Heart right ventricle (tissue), 16 donors: Measurements from ENCODE around the gene C16orf78. TPM values are rescaled to one million over a fixed set of nuclear protein-coding genes. Genes with fewer than 3 reads are reported as not detected.

ENCODE experiments used
- ATAC-seq, 8 donors: fragments of 200-7000 bp; cut with Tn5 transposase; one replicate each; pipeline ENCODE4 v1.9.1; 2020; ENCODE audit warnings: mild to moderate bottlenecking in 8 of 8, moderate library complexity in 8 of 8, moderate number of reproducible peaks in 1 of 8
- DNase-seq, 2 donors: peaks; one replicate each; pipeline ENCODE4 v3.0.0-alpha.2; 2020
- H3K27ac ChIP-seq, 10 donors: fragments of 200-600 bp; sonication (generic) in 2 of 10; one replicate each; pipeline versions ENCODE4 v1.5.0 to v1.8.0; 2020 to 2022; ENCODE audit warnings: mild to moderate bottlenecking in 3 of 10
- H3K27me3 ChIP-seq, 7 donors: fragments of 200-600 bp; one replicate each; pipeline ENCODE4 v1.8.0; 2021 to 2022; ENCODE audit warnings: mild to moderate bottlenecking in 2 of 7
- H3K36me3 ChIP-seq, 9 donors: fragments of 200-600 bp; sonication (generic) in 1 of 9; one replicate each; pipeline versions ENCODE4 v1.5.0 to v1.8.0; 2020 to 2022; ENCODE audit warnings: mild to moderate bottlenecking in 2 of 9
- H3K4me1 ChIP-seq, 9 donors: fragments of 200-600 bp; sonication (generic) in 1 of 9; one replicate each; pipeline versions ENCODE4 v1.5.0 to v1.8.0; 2020 to 2022; ENCODE audit warnings: mild to moderate bottlenecking in 4 of 9
- H3K4me3 ChIP-seq, 10 donors: fragments of 200-600 bp; sonication (generic) in 2 of 10; one replicate each; pipeline versions ENCODE4 v1.5.0 to v1.8.0; 2020 to 2022; ENCODE audit warnings: mild to moderate bottlenecking in 7 of 10, moderate library complexity in 2 of 10
- H3K9me3 ChIP-seq, 11 donors: fragments of 200-600 bp in 10 of 11; sonication (generic) in 2 of 11; one replicate each; pipeline versions ENCODE4 v1.5.0 to v1.8.0; 2013 to 2022; ENCODE audit warnings: mild to moderate bottlenecking in 2 of 11, control low read depth in 1 of 11, moderate library complexity in 1 of 11
- WGBS, 2 donors: extraction: QIAGEN DNeasy Blood & Tissue Kit; methylation state at CpG; one replicate each; pipeline ENCODE4 v1.1.7; 2013; ENCODE audit warnings: inconsistent platforms in 1 of 2; 5-methylcytosine and 5-hydroxymethylcytosine counted together
- intact Hi-C, 10 donors: fragments of 100-400 bp; cut with DNase I; formaldehyde crosslinking; loops; one replicate each; pipeline versions ENCODE4 v1.11.1 to v1.14.2; 2022
- polyA plus RNA-seq, 2 donors: library from polyadenylated mRNA; stranded (reverse); fragments of 200-250 nt; gene quantifications; one replicate each; pipeline ENCODE4 v1.2.3, GENCODE V29; 2013
- total RNA-seq, 10 donors: library from RNA; stranded (reverse); fragmentation: NEBNext Ultra II Directional in 3 of 10; extraction: Animal tissue kit (Norgen Biotek cat#: 25700) in 3 of 10; gene quantifications; one replicate each; pipeline versions ENCODE4 v1.2.1 to v1.2.4, GENCODE V29; 2021 to 2023
- TF ChIP-seq, protein P1 (sequence below), 9 donors: fragments of 200-600 bp; sonication (generic) in 2 of 9; IDR thresholded peaks; one replicate each; pipeline versions ENCODE4 v1.5.0 to v1.8.0; 2021 to 2022; ENCODE audit warnings: antibody characterized with exemption in 9 of 9, mild to moderate bottlenecking in 5 of 9, moderate library complexity in 1 of 9
- donor health status: Arrhythmogenic right ventricular cardiomyopathy.
- donor health status: ischemic (EF 13 %, LVEDD 7.1; RV severe dilation, severe dysfunction).
- donor health status: healthy with polysubstance abuse.
- donor health status: DM: no; HTN: yes; CAD: no.
- donor health status: DM: no; HTN: no; CAD: no.
- donor health status: ischemic (EF 25% LVEDD 6.9; RV normal size, moderate dysfunction).
- donor health status: ischemic (EF 25% LVEDD 5.7; RV mildly dilated, moderate dysfunction).
- donor health status: healthy.
- donor health status: DM: yes; HTN: yes; CAD: no.
- donor health status: Ischemic cardiomyopathy.
- donor health status: ischemic (EF 35%, LVEDD 5.7; RV mildly dilated, moderate dysfunction).
- donor health status: nonischemic (EF 11% LVEDD 7.7; RV severe dilation, severe dysfunction).
- donor health status: DM: yes; HTN: yes; CAD: no.
- donor health status: PGD.
- donor health status: ischemic (EF 29% LVEDD 5.4; RV normal size, mild dysfunction).
- donor health status: nonischemic (EF 23%, LVEDD 6.1; RV moderate dilation, normal function).

The C16orf78 gene
- total and polyA plus RNA-seq, 12 donors: not detected

DNA sequence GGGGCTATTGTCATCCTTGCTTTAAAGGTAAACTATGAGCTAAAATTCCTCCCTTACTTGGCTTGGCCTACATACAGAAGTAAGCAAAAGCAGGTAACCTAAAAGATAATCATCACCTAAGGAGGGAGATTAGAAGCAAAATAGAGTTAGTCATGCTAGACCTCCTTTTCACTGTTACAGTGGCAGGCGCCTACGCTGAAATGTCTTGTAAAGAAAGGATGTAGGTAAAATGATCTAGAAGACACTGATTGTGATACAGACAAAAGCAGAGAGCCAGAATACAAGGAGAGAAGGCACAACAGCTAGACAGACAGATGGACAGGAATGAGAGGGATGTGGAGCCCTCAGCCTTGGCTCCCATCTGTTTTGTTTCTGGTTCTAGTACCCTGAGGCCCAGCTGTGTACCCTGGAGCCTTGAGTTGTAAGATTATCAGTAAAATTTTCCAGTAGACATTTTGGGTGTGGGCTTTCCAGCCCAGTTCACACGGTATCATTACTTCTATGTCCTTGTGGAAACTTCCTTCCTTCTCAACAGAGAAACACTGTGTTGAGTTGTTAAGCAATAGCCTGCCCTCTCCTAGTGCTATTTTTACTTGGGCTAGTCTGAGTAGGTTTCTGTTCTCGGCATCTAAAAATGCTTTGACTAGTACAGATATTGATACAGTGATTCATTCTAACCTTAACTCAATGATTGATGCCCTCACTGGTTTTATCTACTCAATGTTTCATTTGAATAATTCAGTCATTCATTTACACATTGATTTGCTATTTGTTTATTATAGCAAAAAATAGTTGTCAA, 7.7 kb upstream of the C16orf78 start:
- TF ChIP-seq, protein P1, sequence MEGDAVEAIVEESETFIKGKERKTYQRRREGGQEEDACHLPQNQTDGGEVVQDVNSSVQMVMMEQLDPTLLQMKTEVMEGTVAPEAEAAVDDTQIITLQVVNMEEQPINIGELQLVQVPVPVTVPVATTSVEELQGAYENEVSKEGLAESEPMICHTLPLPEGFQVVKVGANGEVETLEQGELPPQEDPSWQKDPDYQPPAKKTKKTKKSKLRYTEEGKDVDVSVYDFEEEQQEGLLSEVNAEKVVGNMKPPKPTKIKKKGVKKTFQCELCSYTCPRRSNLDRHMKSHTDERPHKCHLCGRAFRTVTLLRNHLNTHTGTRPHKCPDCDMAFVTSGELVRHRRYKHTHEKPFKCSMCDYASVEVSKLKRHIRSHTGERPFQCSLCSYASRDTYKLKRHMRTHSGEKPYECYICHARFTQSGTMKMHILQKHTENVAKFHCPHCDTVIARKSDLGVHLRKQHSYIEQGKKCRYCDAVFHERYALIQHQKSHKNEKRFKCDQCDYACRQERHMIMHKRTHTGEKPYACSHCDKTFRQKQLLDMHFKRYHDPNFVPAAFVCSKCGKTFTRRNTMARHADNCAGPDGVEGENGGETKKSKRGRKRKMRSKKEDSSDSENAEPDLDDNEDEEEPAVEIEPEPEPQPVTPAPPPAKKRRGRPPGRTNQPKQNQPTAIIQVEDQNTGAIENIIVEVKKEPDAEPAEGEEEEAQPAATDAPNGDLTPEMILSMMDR (IDR thresholded peaks at IDR 0.05): no peak
- 62 to 64% methylated on average over 4 of the region's 4 CpGs for WGBS, 2 donors
- Histone ChIP-seq H3K4me3 (no peak overlapping the region), H3K9me3 (no peaks in the 10 kb centered on the region), H3K27ac (no peak overlapping the region), H3K36me3 (no peaks in the 10 kb centered on the region), H3K27me3 (no peaks in the 10 kb centered on the region), H3K4me1 (no peaks in the 10 kb centered on the region)
- intact Hi-C loops: no loop called here
- no peak for DNase-seq
- ATAC-seq: peak in 2 of 8 donors; percentile 51 to 81

DNA sequence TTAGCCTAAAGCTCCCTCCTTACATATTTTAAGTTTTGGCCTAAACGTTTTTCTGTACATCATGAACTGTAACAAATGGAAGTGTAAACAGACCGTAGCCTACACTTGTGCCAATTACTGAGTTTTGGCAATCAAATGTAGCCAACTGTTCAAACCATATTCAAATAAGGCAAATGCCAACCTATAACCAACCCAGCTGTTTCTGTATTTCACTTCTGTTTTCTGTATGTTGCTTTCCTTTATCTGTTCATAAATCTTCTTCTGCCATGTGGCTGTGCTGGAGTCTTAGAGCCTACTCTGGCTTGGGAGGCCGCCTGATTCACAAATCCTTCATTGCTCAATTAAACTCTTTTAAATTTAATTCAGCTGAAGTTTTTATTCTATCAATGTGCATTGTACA, 6.9 kb upstream of the C16orf78 start:
- intact Hi-C loops: no loop called here
- ATAC-seq (no peak), DNase-seq (no peak)
- Histone ChIP-seq H3K36me3 (no peaks in the 10 kb centered on the region), H3K9me3 (no peaks in the 10 kb centered on the region), H3K27ac (no peak overlapping the region), H3K4me1 (no peaks in the 10 kb centered on the region), H3K4me3 (no peak overlapping the region), H3K27me3 (no peaks in the 10 kb centered on the region)
- TF ChIP-seq, protein P1 (IDR thresholded peaks at IDR 0.05): no peak
- 64 to 68% methylated on average over 3 of the region's 3 CpGs for WGBS, 2 donors

DNA sequence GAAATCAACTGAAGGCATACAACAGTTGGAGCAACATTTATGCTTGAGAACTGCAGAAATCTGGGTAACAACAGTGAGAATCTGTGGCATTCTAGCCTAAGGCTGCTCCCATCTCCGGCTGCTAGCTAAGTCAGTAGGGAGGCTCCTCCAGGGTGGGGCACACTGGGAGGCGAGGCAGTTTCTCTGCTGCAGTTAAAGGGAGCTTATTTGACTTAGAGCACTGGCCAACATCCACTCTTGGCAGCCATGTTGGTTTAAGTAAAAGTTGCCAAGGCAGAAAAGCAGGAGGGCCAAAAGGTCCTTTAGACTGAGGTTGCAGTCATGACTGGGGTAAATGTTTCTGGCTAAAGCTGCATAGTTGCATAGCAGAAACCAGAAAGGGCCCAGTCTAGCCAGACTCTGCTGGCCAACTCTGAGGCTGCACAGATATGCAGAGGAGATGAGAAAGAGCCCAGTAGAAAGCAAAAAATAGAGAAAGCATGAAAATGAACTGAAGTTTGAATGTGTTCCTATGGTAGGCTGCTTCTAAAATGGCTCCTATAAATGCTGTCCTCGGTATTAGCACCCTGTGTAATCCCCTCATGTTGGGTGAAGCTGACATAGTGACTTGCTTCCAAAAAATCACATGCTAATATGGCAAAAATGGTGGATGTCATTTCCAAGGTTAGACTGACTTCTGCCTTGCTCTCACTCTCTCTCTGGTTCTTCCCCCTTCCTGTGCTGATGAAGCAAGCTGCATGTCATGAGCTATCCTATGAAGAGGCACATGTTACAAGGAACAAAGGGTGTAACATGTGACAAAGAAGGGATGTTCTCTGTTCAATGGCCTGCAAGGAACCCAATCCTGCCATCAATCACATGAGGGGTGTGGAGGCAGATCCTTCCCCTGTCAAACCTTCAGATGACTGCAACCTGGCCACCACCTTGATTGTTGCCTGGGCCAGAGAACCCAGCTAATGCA, 3.7 kb upstream of the C16orf78 start:
- Histone ChIP-seq H3K36me3 (no peaks in the 10 kb centered on the region), H3K4me3 (no peak overlapping the region), H3K9me3 (no peaks in the 10 kb centered on the region), H3K27ac (no peak overlapping the region), H3K4me1 (no peaks in the 10 kb centered on the region), H3K27me3 (no peaks in the 10 kb centered on the region)
- WGBS, 2 donors: 70 to 76% methylated on average over 3 of the region's 3 CpGs
- intact Hi-C loops: no loop called here
- TF ChIP-seq, protein P1 (IDR thresholded peaks at IDR 0.05): no peak
- DNase-seq (no peak), ATAC-seq (peak in 1 of 8 donors; percentile 45)

DNA sequence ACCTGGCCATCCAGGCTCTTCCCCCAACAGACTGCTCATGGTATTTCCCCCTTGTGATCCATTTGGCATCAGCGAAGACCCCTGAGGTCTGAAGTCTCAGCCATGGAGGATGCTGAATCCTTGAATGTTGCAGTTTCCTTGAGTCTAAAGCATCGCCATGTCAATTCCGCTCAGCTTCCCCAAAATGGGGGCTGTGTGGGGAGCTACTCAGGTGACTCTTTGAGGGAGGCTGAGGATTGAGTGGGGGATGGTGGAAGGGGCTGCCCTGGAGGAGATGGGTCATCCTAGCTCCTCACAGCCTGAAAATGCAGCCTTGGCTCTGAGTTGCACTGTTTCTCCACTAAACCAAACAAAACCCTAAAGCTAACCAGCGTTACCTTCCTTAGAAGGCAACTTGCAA, 2.6 kb downstream of the C16orf78 start:
- H3K4me1 ChIP-seq: no peaks in the 10 kb centered on the region
- no peak overlapping the region for H3K4me3 ChIP-seq
- DNase-seq: no peak
- H3K27me3 ChIP-seq: peaks cover 0 to 11% (median 0%) of the 10 kb centered on the region in 7 donors
- TF ChIP-seq, protein P1 (IDR thresholded peaks at IDR 0.05): no peak
- H3K9me3 ChIP-seq: no peaks in the 10 kb centered on the region
- no peak for ATAC-seq
- intact Hi-C loops: no loop called here
- H3K27ac ChIP-seq: no peak overlapping the region
- H3K36me3 ChIP-seq: no peaks in the 10 kb centered on the region
- 92 to 95% methylated on average over 4 of the region's 4 CpGs for WGBS, 2 donors
